AG04450 (cell line): ENCODE results near the gene ZRANB3. TPM values are rescaled to one million over a fixed set of nuclear protein-coding genes. Genes with fewer than 3 reads are reported as not detected.

ENCODE experiments used
- CTCF ChIA-PET: fragments of 300-600, 350-600 bp; formaldehyde crosslinking; extraction: SDS; loops from one replicate; lab custom pipeline; 2022; ENCODE audit warnings: antibody characterized with exemption, inconsistent platforms; lab: Charles Lee
- POLR2A ChIA-PET: fragments of 350-600 bp; formaldehyde crosslinking; extraction: SDS; loops from one replicate; lab custom pipeline; 2021; ENCODE audit warnings: antibody characterized with exemption, inconsistent platforms; lab: Yijun Ruan, JAX
- DNase-seq: peaks from one replicate; pipeline ENCODE4 v3.0.0-alpha.2; 2011; ENCODE audit warnings: low read depth, low spot score
- H3K27ac ChIP-seq: one replicate; pipeline ENCODE4 v1.5.1; 2012; ENCODE audit warnings: low read depth, low read length, control low read depth
- H3K27me3 ChIP-seq: one replicate; pipeline ENCODE4 v1.6.0; 2012; ENCODE audit warnings: low read length; ENCODE audit not compliant: control insufficient read depth, insufficient read depth
- H3K4me3 ChIP-seq: 2 replicates; pipeline ENCODE4 v1.5.1; 2011; ENCODE audit warnings: mild to moderate bottlenecking, low read depth, low read length, control low read depth
- H3K9me3 ChIP-seq: 2 replicates; pipeline ENCODE4 v1.5.1; 2012; ENCODE audit warnings: low read length; ENCODE audit not compliant: control insufficient read depth, insufficient read depth
- CTCF ChIP-seq: IDR thresholded peaks from 2 replicates; pipeline ENCODE4 v1.5.1; 2011; ENCODE audit warnings: low read depth, low read length, control low read depth, inconsistent platforms
- polyA plus RNA-seq: library from polyadenylated mRNA; depleted of rRNA; stranded (reverse); fragments of >200 nt; gene quantifications from 2 replicates; pipeline ENCODE4 v1.2.3, GENCODE V29; 2011

Gene ZRANB3
- polyA plus RNA-seq, 1 experiment: 4.0 TPM

- H3K4me3 ChIP-seq: no peak overlapping the region
- no peak overlapping the region for H3K27ac ChIP-seq
- H3K27me3 ChIP-seq: no peaks in the 10 kb centered on the region
- CTCF ChIA-PET: interaction anchor here (0.7 kb wide), 1 partner anchor 119 kb away, joined by 4 read pairs; no protein-coding TSS in a partner anchor
- POLR2A ChIA-PET: no interaction called here
- H3K9me3 ChIP-seq: no peaks in the 10 kb centered on the region
- no peak for TF ChIP-seq CTCF
- no peak for DNase-seq
Observed at GRCh38 chr2:135167273-135167672, 363.7 kb downstream of the ZRANB3 start.

GRCh38 chr2:135164431-135164830 is 366.6 kb downstream of the ZRANB3 start:
- CTCF ChIA-PET: interaction anchor here (1.1 to 3.8 kb wide), 2 partner anchors 11 to 160 kb away, joined by 6 to 18 read pairs; no protein-coding TSS in a partner anchor
- peak; percentile 29 for DNase-seq
- Histone ChIP-seq H3K27me3 (no peaks in the 10 kb centered on the region), H3K9me3 (no peaks in the 10 kb centered on the region), H3K4me3 (no peak overlapping the region), H3K27ac (no peak overlapping the region)
- TF ChIP-seq CTCF: no peak
- POLR2A ChIA-PET: no interaction called here

- no peaks in the 10 kb centered on the region for H3K27me3 ChIP-seq
- H3K9me3 ChIP-seq: no peaks in the 10 kb centered on the region
- DNase-seq: no peak
- TF ChIP-seq CTCF: no peak
- H3K27ac ChIP-seq: no peak overlapping the region
- H3K4me3 ChIP-seq: no peak overlapping the region
- CTCF ChIA-PET: interaction anchor here (1.0 to 3.8 kb wide), 3 partner anchors 10 to 159 kb away, joined by 3 to 18 read pairs (median 6); no protein-coding TSS in a partner anchor
- POLR2A ChIA-PET: no interaction called here
Observed at GRCh38 chr2:135163901-135164300, 367.1 kb downstream of the ZRANB3 start.

- POLR2A ChIA-PET: no interaction called here
- CTCF ChIA-PET: interaction anchor here (1.0 to 3.8 kb wide), 2 partner anchors 11 to 159 kb away, joined by 3 to 18 read pairs; no protein-coding TSS in a partner anchor
- H3K4me3 ChIP-seq: no peak overlapping the region
- no peak for TF ChIP-seq CTCF
- no peak overlapping the region for H3K27ac ChIP-seq
- no peaks in the 10 kb centered on the region for H3K9me3 ChIP-seq
- H3K27me3 ChIP-seq: no peaks in the 10 kb centered on the region
- DNase-seq: no peak
Observed at GRCh38 chr2:135163306-135163705, 367.7 kb downstream of the ZRANB3 start.

GRCh38 chr2:135162786-135163185 is 368.2 kb downstream of the ZRANB3 start:
- DNase-seq: no peak
- Histone ChIP-seq H3K27me3 (no peaks in the 10 kb centered on the region), H3K9me3 (no peaks in the 10 kb centered on the region), H3K4me3 (no peak overlapping the region), H3K27ac (no peak overlapping the region)
- TF ChIP-seq CTCF: no peak
- CTCF ChIA-PET: interaction anchor here (1.0 to 3.8 kb wide), 2 partner anchors 10 to 158 kb away, joined by 3 to 18 read pairs; no protein-coding TSS in a partner anchor
- POLR2A ChIA-PET: no interaction called here
